Activated CD4-positive, CD25-positive, alpha-beta regulatory T cell (primary cell): ENCODE data around the gene CLMP.

Source experiments
- DNase-seq, 4 experiments: peaks; one replicate each; lab custom pipeline; 2025; lab: John Stamatoyannopoulos, UW

CLMP gene

GRCh38 chr11:123055191-123055901, 139.7 kb downstream of the CLMP start:
- DNase-seq = no peak

- no peak for DNase-seq
These were observed 140.6 kb downstream of the CLMP start for GRCh38 chr11:123054301-123055065.

DNA sequence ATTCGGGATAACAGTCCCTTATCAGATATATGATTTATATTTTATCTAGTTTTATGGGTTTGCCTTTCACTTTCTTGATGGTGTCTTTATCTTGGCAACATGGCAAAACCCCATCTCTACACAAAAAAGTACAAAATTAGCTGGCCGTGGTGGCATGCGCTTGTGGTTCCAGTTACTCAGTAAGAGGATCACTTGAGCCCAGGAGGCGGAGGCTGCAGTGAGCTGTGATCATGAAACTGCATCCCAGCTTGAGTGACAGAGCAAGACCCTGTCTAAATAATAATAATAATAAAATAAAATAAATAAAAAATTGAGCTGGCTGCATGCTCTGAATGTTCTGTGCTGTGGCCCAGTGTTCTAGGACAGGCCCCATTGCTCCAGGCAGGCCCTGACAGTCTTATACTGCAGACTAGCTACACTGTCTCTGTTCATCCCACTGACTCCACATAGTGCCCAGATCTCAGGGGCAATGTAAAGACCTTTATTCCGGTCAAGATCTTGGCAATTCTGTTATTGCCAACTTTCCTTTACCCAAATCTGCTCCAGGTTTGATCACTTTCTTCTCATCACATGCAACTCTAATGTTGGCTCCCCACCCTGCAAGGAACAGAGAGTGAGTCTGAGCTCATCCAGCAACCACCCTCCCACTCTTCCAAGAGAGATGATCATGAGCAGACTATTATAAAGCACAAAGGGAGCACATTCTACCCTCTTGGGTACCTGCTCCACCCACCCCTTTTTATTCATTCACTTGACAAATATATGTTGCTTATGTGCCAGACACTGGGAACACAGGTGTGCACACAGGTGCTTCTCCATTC, 141.9 kb downstream of the CLMP start:
- no peak for DNase-seq

GRCh38 chr11:123051634-123052033, 143.4 kb downstream of the CLMP start:
- no peak for DNase-seq

GRCh38 chr11:123051146-123051545, 143.9 kb downstream of the CLMP start:
- DNase-seq = no peak

DNA sequence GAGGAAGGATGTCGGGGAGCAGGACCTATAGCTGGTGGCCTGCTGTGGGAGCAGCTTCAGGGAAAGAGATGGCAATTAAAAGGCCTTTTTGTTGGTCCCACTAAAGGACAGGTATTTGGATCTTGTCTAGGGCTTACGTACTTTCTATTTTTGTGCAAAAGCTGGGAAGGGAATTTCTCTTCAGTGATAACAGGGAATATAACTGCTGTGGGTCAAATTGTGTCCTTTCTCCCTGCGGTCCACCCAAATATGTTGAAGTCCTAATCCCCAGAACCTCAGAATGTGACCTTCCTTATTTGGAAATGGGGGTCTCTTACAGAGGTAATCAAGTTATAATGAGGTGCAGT, 147.1 kb downstream of the CLMP start:
- DNase-seq = no peak

DNA sequence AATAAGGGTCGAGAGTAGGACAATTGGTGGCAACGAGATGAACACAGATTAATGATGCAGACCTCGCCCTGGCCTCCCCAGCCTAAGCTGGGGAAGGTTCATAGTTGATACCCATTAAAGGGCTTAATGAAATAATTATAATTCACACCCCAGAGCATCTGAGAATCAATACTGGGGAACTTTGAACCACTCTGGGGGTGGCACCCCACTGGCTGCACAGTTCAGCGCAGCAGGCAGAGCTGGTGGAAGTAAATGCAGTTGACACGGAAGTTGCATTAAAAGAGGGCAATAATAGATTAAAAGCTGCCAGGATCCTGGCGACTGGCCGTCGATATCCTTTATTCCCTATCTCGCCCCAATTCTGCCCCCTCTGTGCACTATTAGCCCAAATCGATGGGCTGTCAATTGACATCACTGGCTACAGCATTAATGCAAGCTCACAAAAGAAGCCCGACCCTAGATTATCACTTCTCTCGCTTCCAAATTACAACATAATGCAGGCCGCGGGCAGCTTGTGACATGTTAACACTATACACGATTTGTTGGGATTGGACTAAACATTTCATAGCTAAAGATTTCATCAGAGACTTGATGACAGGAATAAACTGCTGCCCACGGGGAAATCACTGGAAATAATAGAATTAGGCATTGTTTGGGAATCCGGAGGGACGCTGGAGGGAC, 147.6 kb downstream of the CLMP start:
- DNase-seq = no peak

- DNase-seq = no peak
These were observed 148.4 kb downstream of the CLMP start for GRCh38 chr11:123046473-123047259.

DNA sequence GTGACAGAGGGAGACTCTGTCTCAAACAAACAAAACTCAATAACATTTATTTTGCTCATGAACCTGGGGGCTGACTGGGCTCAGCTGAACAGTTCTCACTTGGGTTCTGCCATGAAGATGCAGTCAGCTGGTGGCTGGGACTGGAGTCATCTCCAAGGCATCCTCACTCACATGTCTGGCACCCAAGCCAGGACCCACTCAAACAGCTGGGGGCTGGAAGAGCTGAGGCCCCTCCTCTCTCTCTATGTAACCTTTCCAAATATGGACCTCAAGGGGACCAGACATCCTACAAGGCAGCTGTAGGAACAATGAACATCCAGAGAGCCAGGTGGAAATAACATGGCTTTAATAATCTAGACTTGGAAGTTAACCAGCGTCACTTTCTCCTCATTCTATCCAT, 149.9 kb downstream of the CLMP start:
- no peak for DNase-seq

DNA sequence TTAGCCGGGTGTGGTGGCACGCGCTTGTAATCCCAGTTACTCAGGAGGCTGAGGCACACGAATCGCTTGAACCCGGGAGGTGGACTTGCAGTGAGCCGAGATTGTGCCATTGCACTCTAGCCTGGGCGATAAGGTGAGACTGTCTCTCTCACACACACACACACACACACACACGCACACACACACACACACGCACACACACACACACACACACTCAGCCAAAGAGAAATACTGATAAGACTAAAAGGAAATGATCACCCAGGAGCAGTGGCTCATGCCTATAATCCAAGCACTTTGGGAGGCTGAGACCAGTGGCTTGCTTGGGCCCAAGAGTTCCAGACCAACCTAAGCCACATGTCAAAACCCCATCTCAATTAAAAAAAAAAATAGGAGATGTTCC, 153.9 kb downstream of the CLMP start:
- no peak for DNase-seq

GRCh38 chr11:123040111-123040432, 155.0 kb downstream of the CLMP start:
- no peak for DNase-seq

DNA sequence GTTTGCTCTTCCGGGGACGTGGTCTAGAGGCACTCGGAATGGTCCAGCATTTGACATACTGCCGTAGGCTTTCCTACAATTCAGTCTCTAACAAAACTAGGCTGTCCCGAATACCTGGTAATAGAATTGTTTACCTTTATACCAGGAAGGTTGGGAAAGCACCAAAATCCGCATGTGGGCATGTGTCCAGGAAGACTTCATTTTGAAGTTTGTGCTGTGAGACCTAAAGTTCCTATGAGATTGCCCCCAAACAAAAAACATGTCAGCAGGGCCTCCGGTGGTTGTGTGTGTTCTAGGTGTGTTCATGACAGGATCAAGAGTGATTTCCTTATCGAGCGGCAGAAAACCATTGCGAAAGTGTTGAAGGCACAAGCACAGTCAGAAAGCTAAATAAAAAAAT, 159.2 kb downstream of the CLMP start:
- DNase-seq = no peak

GRCh38 chr11:123034597-123034996, 160.5 kb downstream of the CLMP start:
- DNase-seq = no peak

- no peak for DNase-seq
These were observed 161.2 kb downstream of the CLMP start for GRCh38 chr11:123033895-123034294.

DNA sequence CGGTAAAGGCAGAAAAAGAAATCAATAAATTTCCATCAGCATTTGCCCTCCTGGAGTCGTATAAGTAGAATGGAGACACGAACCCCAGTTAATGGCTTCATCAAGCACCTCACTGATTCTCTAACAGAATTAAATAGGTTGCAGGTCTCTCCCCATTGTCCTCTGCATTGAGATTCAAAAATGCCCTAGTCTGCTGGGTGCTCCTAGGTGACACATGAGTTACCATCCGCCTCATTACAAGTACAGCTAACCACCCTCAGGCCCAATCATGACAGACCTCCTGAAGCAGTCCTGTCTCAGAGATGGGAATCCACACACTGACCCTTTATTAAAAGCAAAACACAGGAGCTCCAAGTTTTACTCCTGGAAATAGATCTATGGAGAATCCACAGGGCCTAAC, 164.5 kb downstream of the CLMP start:
- no peak for DNase-seq

- DNase-seq = no peak
These were observed 174.1 kb downstream of the CLMP start for GRCh38 chr11:123020968-123021367.
